A549 treated with AZD9567 at 1 μM for 4 hours (cell line): ENCODE measurements around the gene POM121. TPM values are rescaled to one million over a fixed set of nuclear protein-coding genes. Genes with fewer than 3 reads are reported as not detected.

Experiments
- total RNA-seq: library from RNA; stranded (reverse); fragments of 200-300 nt; extraction: Qiagen RNA extraction; gene quantifications from 5 replicates; pipeline ENCODE4 v1.2.3, GENCODE V29; 2022; ENCODE audit not compliant: insufficient read depth

Gene POM121
- total RNA-seq, result 40.1 to 42.9 TPM (median 41.6 TPM) in 5 replicates

DNA sequence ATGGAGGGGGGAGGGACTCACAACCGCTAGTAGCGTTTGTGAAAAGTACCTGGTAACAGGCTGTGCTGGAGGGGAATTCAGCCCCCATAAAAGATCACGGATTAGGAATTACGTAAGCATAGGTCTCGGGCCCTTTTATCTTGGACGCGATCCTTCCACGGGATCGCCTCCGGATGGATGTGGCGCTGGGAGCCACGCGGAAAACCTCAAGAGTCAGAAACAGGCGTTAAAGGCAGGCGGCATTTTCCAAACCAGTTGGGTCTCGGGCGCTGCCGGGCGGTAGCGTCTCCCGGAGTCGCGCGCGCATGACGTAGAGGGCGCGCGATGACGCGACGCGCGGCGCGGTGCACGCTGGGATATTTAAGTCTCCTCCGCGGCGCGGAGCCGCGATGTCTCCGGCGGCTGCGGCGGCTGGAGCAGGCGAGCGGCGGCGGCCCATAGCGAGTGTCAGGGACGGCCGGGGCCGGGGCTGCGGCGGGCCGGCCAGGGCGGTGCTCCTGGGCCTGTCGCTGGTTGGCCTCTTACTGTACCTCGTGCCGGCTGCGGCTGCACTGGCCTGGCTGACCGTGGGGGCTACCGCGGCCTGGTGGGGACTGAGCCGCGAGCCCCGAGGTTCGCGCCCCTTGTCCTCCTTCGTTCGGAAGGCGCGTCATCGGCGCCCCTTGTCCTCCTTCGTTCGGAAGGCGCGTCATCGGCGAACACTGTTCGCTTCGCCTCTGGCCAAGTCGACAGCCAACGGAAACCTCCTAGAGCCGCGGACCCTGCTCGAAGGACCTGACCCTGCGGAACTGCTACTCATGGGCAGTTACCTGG lies at the start of gene POM121:
Gene POM121, plus strand, starts transcription at position 363 of the 813 bp plus-strand sequence. Its CDS starts 27 bp downstream, at position 390.

DNA sequence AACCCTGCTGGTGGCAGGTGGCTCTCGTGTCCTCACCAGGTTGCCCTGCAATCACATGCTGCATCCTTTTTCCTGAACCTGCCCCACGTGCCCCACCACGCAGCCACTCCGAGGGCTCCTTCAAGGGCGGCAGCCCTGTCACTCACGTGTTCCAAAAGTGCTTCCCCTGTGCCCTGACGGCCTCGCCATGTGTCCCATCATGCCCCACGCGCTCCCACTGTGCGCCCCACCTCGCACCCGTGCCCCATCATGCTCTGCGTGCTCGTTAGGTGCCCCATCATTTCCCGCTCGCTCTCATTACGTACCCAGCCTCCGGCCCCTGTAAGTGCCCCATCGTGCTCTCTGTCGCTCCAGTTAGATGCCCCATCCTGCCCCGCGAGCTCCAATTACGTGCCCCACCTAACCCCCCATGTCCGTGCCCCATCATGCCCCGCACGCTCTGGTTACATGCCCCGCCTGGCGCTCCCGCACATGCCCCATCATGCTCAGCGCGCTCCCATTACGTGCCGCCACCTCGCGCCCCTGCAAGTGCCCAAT lies 44.2 kb downstream of the POM121 start, which contains the start of gene TRIM74:
Gene TRIM74, minus strand, starts transcription at position 487 of the 537 bp plus-strand sequence. CDS start 3,309 bp downstream, outside the sequence.

Other genes with a start within 250 kb of the POM121 start
- 3.0 to 6.2 TPM (median 3.2 TPM) in 5 replicates for gene TYW1B, start 96.9 kb upstream of the POM121 start, total RNA-seq
- 0.50 to 0.68 TPM (median 0.61 TPM) in 4 of 5 replicates, not detected in the other for gene TRIM74, start 44.4 kb downstream of the POM121 start, total RNA-seq
- gene SPDYE8, start 104.7 kb downstream of the POM121 start, total RNA-seq, result not detected in 5 replicates
- not detected in 5 replicates for gene SPDYE11, start 132.8 kb downstream of the POM121 start, total RNA-seq
- not detected in 5 replicates for gene SPDYE9, start 160.9 kb downstream of the POM121 start, total RNA-seq